Measurements from ENCODE around the gene FTO. TPM values are rescaled to one million over a fixed set of nuclear protein-coding genes. Genes with fewer than 3 reads are reported as not detected.

FTO gene
- polyA plus RNA-seq, 1 donor from 2014 or later: 80.1 TPM

DNA sequence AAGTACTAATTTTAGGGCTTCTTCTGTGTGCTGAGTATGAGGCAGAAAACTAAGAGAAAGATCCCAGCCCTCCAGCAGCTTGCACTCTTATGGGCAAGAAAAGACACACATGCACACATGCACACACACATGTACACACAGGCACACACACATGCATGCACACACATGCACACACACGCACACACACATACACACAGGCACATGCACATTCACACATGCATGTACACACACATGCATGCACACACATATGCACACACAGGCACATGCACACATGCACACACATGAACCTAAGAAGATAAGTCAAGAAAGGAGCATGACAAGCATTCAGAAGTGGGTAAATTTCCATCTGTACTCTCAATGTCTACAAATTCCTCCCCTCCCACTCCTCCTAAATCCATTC, 452.4 kb downstream of the FTO start:
- no peaks in the 10 kb centered on the region for H3K27me3 ChIP-seq (ENCODE audit: insufficient read depth, low read depth, low read length)
- H3K36me3 ChIP-seq (ENCODE audit: insufficient read depth, low read length): no peaks in the 10 kb centered on the region
- H3K4me2 ChIP-seq (ENCODE audit: low read length): no peak overlapping the region
- H3K27ac ChIP-seq (ENCODE audit: low read length): no peak overlapping the region
- H3F3A ChIP-seq (ENCODE audit: insufficient read depth, low read length, poor library complexity, severe bottlenecking): no peaks in the 10 kb centered on the region
- H3K9ac ChIP-seq (ENCODE audit: low read length): no peak overlapping the region
- no peaks in the 10 kb centered on the region for H4K20me1 ChIP-seq (ENCODE audit: insufficient read depth)
- no peak overlapping the region for H3K4me3 ChIP-seq (ENCODE audit: low read length)
- no peaks in the 10 kb centered on the region for H3K79me2 ChIP-seq (replicated peaks; ENCODE audit: insufficient read depth, low read length)
- H2AFZ ChIP-seq (ENCODE audit: low read depth, low read length): no peak overlapping the region
- no peak for TF ChIP-seq TAF1 (IDR thresholded peaks at IDR 0.05; ENCODE audit: low read depth)
- TF ChIP-seq EZH2 (IDR thresholded peaks at IDR 0.05; ENCODE audit: borderline replicate concordance, insufficient read depth, low read length, poor library complexity, severe bottlenecking): no peak
- no peak for TF ChIP-seq POLR2AphosphoS5 (IDR thresholded peaks at IDR 0.05)
- TF ChIP-seq EP300 (conservative IDR thresholded peaks at IDR 0.05; ENCODE audit: poor library complexity, severe bottlenecking): no peak
- TF ChIP-seq MXI1 (conservative IDR thresholded peaks at IDR 0.05; ENCODE audit: poor library complexity, severe bottlenecking): no peak
- TF ChIP-seq, protein P1, sequence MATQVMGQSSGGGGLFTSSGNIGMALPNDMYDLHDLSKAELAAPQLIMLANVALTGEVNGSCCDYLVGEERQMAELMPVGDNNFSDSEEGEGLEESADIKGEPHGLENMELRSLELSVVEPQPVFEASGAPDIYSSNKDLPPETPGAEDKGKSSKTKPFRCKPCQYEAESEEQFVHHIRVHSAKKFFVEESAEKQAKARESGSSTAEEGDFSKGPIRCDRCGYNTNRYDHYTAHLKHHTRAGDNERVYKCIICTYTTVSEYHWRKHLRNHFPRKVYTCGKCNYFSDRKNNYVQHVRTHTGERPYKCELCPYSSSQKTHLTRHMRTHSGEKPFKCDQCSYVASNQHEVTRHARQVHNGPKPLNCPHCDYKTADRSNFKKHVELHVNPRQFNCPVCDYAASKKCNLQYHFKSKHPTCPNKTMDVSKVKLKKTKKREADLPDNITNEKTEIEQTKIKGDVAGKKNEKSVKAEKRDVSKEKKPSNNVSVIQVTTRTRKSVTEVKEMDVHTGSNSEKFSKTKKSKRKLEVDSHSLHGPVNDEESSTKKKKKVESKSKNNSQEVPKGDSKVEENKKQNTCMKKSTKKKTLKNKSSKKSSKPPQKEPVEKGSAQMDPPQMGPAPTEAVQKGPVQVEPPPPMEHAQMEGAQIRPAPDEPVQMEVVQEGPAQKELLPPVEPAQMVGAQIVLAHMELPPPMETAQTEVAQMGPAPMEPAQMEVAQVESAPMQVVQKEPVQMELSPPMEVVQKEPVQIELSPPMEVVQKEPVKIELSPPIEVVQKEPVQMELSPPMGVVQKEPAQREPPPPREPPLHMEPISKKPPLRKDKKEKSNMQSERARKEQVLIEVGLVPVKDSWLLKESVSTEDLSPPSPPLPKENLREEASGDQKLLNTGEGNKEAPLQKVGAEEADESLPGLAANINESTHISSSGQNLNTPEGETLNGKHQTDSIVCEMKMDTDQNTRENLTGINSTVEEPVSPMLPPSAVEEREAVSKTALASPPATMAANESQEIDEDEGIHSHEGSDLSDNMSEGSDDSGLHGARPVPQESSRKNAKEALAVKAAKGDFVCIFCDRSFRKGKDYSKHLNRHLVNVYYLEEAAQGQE (IDR thresholded peaks at IDR 0.05; ENCODE audit: borderline replicate concordance): no peak
- TF ChIP-seq RAD21 (conservative IDR thresholded peaks at IDR 0.05): no peak
- TF ChIP-seq, protein P2, sequence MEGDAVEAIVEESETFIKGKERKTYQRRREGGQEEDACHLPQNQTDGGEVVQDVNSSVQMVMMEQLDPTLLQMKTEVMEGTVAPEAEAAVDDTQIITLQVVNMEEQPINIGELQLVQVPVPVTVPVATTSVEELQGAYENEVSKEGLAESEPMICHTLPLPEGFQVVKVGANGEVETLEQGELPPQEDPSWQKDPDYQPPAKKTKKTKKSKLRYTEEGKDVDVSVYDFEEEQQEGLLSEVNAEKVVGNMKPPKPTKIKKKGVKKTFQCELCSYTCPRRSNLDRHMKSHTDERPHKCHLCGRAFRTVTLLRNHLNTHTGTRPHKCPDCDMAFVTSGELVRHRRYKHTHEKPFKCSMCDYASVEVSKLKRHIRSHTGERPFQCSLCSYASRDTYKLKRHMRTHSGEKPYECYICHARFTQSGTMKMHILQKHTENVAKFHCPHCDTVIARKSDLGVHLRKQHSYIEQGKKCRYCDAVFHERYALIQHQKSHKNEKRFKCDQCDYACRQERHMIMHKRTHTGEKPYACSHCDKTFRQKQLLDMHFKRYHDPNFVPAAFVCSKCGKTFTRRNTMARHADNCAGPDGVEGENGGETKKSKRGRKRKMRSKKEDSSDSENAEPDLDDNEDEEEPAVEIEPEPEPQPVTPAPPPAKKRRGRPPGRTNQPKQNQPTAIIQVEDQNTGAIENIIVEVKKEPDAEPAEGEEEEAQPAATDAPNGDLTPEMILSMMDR (IDR thresholded peaks at IDR 0.05; ENCODE audit: poor library complexity, severe bottlenecking): no peak
- no peak for TF ChIP-seq SMC3 (conservative IDR thresholded peaks at IDR 0.05; ENCODE audit: poor library complexity)
- H3K9me3 ChIP-seq (ENCODE audit: low read length): no peaks in the 10 kb centered on the region
- H3K9me2 ChIP-seq (ENCODE audit: insufficient read depth, low read length): no peaks in the 10 kb centered on the region

DNA sequence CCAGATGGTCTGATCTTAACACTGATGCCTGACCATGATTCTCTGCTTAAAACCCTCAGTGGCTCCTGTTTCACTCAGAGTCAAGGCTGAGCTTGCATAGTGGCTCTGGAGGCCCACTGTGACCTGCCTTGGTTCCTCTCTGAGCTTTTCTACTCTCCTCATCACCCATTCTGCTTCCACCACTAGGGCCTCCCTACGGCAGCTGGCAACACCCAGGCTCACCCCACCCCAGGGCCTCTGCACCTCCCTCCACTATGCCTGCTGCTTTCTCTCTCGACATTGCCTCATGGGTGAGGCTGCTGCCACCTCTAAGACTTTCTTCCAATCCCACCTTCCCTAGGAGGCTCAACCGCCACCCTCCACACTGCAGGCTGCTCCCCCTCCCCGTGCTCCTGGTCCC, 455.0 kb downstream of the FTO start:
- Histone ChIP-seq H2AFZ (ENCODE audit: low read depth, low read length) (no peak overlapping the region), H3K36me3 (ENCODE audit: insufficient read depth, low read length) (no peaks in the 10 kb centered on the region), H3K4me3 (ENCODE audit: low read length) (no peak overlapping the region), H3K9ac (ENCODE audit: low read length) (no peak overlapping the region), H3K4me2 (ENCODE audit: low read length) (no peak overlapping the region), H3K27ac (ENCODE audit: low read length) (no peak overlapping the region), H3K79me2 (replicated peaks; ENCODE audit: insufficient read depth, low read length) (no peaks in the 10 kb centered on the region), H4K20me1 (ENCODE audit: insufficient read depth) (no peaks in the 10 kb centered on the region), H3K27me3 (ENCODE audit: insufficient read depth, low read depth, low read length) (no peaks in the 10 kb centered on the region), H3K9me3 (ENCODE audit: low read length) (no peaks in the 10 kb centered on the region), H3F3A (ENCODE audit: insufficient read depth, low read length, poor library complexity, severe bottlenecking) (no peaks in the 10 kb centered on the region), H3K9me2 (ENCODE audit: insufficient read depth, low read length) (no peaks in the 10 kb centered on the region)
- no peak for TF ChIP-seq RAD21 (conservative IDR thresholded peaks at IDR 0.05)
- no peak for TF ChIP-seq EZH2 (IDR thresholded peaks at IDR 0.05; ENCODE audit: borderline replicate concordance, insufficient read depth, low read length, poor library complexity, severe bottlenecking)
- no peak for TF ChIP-seq EP300 (conservative IDR thresholded peaks at IDR 0.05; ENCODE audit: poor library complexity, severe bottlenecking)
- TF ChIP-seq POLR2AphosphoS5 (IDR thresholded peaks at IDR 0.05): no peak
- TF ChIP-seq, protein P2 (IDR thresholded peaks at IDR 0.05; ENCODE audit: poor library complexity, severe bottlenecking): no peak
- no peak for TF ChIP-seq MXI1 (conservative IDR thresholded peaks at IDR 0.05; ENCODE audit: poor library complexity, severe bottlenecking)
- TF ChIP-seq TAF1 (IDR thresholded peaks at IDR 0.05; ENCODE audit: low read depth): no peak
- no peak for TF ChIP-seq SMC3 (conservative IDR thresholded peaks at IDR 0.05; ENCODE audit: poor library complexity)
- TF ChIP-seq, protein P1 (IDR thresholded peaks at IDR 0.05; ENCODE audit: borderline replicate concordance): no peak

All from neural cell (in vitro differentiated cells).